ENCODE results near the gene NAGPA.

DNA sequence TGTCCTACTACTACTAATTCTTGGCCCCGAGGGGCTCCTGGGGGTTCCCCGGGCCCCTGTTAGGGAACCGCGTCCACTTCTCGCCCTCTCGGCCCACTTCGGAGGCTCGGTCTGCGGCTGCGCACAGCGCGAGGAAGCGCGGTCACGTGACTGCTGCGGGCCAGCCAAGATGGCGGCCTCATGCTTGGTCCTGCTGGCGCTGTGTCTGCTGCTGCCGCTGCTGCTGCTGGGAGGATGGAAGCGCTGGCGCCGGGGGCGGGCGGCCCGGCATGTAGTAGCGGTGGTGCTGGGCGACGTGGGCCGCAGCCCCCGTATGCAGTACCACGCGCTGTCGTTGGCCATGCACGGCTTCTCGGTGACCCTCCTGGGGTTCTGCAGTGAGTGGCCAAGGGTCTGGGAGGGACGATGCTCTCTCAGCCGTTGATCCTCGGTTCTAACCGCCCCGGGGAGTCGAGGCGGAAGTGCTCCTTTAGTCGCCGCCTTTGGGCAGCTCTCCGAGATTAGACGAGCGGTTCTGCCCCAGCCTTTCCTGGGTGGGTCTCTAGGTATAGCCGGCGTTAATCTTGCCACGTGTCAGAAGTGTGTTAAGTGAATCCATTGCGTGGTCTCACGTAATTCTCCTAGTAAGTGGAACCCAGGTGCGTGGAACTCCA lies 38.1 kb upstream of the NAGPA start, which contains the start of gene ALG1:
- TF ChIP-seq, protein P1, sequence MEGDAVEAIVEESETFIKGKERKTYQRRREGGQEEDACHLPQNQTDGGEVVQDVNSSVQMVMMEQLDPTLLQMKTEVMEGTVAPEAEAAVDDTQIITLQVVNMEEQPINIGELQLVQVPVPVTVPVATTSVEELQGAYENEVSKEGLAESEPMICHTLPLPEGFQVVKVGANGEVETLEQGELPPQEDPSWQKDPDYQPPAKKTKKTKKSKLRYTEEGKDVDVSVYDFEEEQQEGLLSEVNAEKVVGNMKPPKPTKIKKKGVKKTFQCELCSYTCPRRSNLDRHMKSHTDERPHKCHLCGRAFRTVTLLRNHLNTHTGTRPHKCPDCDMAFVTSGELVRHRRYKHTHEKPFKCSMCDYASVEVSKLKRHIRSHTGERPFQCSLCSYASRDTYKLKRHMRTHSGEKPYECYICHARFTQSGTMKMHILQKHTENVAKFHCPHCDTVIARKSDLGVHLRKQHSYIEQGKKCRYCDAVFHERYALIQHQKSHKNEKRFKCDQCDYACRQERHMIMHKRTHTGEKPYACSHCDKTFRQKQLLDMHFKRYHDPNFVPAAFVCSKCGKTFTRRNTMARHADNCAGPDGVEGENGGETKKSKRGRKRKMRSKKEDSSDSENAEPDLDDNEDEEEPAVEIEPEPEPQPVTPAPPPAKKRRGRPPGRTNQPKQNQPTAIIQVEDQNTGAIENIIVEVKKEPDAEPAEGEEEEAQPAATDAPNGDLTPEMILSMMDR (IDR thresholded peaks at IDR 0.05; ENCODE audit: control extremely low read depth in 1 of 3, insufficient read depth in 1 of 3, low read depth in 1 of 3, low read length in 3 of 3): 0 out of 4 replicates have a peak, but pooled peaks of 1 of the 3 experiments have one; percentile 0
- TF ChIP-seq EZH2 (IDR thresholded peaks at IDR 0.05; ENCODE audit: low read depth, low read length, severe bottlenecking): no peak
- TF ChIP-seq RFX5 (IDR thresholded peaks at IDR 0.05; ENCODE audit: borderline replicate concordance, low read depth, low read length): no peak
- TF ChIP-seq, protein P2, sequence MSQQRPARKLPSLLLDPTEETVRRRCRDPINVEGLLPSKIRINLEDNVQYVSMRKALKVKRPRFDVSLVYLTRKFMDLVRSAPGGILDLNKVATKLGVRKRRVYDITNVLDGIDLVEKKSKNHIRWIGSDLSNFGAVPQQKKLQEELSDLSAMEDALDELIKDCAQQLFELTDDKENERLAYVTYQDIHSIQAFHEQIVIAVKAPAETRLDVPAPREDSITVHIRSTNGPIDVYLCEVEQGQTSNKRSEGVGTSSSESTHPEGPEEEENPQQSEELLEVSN (IDR thresholded peaks at IDR 0.05): 0 out of 2 replicates have a peak, but pooled peaks have one; percentile 30
- TF ChIP-seq CREB1 (IDR thresholded peaks at IDR 0.05): no peak
- TF ChIP-seq EP300 (IDR thresholded peaks at IDR 0.05; ENCODE audit: borderline replicate concordance in 1 of 2, low read depth in 2 of 2, low read length in 2 of 2): no peak

Measured in H1 (cell line).